SK-N-SH treated with all-trans-retinoic acid at 6 μM for 48 hours (cell line): ENCODE data around the gene SLC2A6.

ENCODE experiments used
- ATAC-seq: fragments of 200-7000 bp; cut with Tn5 transposase; 3 replicates; pipeline ENCODE4 v1.9.1; 2020; ENCODE audit warnings: mild to moderate bottlenecking, moderate library complexity
- ARNTL ChIP-seq: fragments of 450-650 bp; formaldehyde crosslinking; IDR thresholded peaks from 2 replicates; pipeline ENCODE4 v1.5.0; 2020; ENCODE audit warnings: low read depth, mild to moderate bottlenecking, moderate library complexity, borderline replicate concordance
- BACH2 ChIP-seq: fragments of 250-450 bp; sonication (Bioruptor Pico); IDR thresholded peaks from 2 replicates; pipeline ENCODE4 v1.9.0; 2021; ENCODE audit warnings: mild to moderate bottlenecking, borderline replicate concordance
- CREB5 ChIP-seq: fragments of 250-450 bp; sonication (Bioruptor Pico); IDR thresholded peaks from 2 replicates; pipeline ENCODE4 v1.5.1; 2020; ENCODE audit warnings: low read depth, mild to moderate bottlenecking, moderate library complexity
- CSDC2 ChIP-seq: fragments of 250-450 bp; sonication (Bioruptor Pico); IDR thresholded peaks from 2 replicates; pipeline ENCODE4 v1.5.0; 2020; ENCODE audit warnings: mild to moderate bottlenecking, moderate library complexity
- CSRNP3 ChIP-seq: fragments of 250-450 bp; sonication (Bioruptor Pico); IDR thresholded peaks from 2 replicates; pipeline ENCODE4 v1.5.1; 2021; ENCODE audit warnings: mild to moderate bottlenecking, moderate library complexity
- ESRRG ChIP-seq: fragments of 250-450 bp; sonication (Bioruptor Pico); IDR thresholded peaks from 2 replicates; pipeline ENCODE4 v1.6.1; 2021; ENCODE audit warnings: mild to moderate bottlenecking
- GLIS3 ChIP-seq: fragments of 250-450 bp; sonication (Bioruptor Pico); IDR thresholded peaks from 2 replicates; pipeline ENCODE4 v1.5.0; 2020; ENCODE audit warnings: mild to moderate bottlenecking, moderate library complexity
- ISL1 ChIP-seq: fragments of 250-450 bp; sonication (Bioruptor Pico); IDR thresholded peaks from 2 replicates; pipeline ENCODE4 v2.1.2; 2022; ENCODE audit warnings: mild to moderate bottlenecking, moderate library complexity
- POU6F1 ChIP-seq: fragments of 250-450 bp; sonication (Bioruptor Pico); IDR thresholded peaks from 2 replicates; pipeline ENCODE4 v1.8.0; 2021; ENCODE audit warnings: low read depth, mild to moderate bottlenecking, moderate library complexity, borderline replicate concordance
- PPARA ChIP-seq: fragments of 250-450 bp; sonication (Bioruptor Pico); IDR thresholded peaks from 2 replicates; pipeline ENCODE4 v1.5.0; 2020; ENCODE audit warnings: mild to moderate bottlenecking, borderline replicate concordance
- SNAI2 ChIP-seq: fragments of 250-450 bp; sonication (Bioruptor Pico); IDR thresholded peaks from 2 replicates; pipeline ENCODE4 v1.5.0; 2020; ENCODE audit warnings: mild to moderate bottlenecking, moderate library complexity
- TCF4 ChIP-seq: fragments of 250-450 bp; sonication (Bioruptor Pico); IDR thresholded peaks from 2 replicates; pipeline ENCODE4 v1.8.0; 2021; ENCODE audit warnings: mild to moderate bottlenecking, moderate library complexity, borderline replicate concordance
- TOX ChIP-seq: fragments of 250-450 bp; sonication (Bioruptor Pico); IDR thresholded peaks from 2 replicates; pipeline ENCODE4 v1.8.0; 2021; ENCODE audit warnings: mild to moderate bottlenecking, moderate library complexity, borderline replicate concordance
- TSHZ2 ChIP-seq: fragments of 250-450 bp; sonication (Bioruptor Pico); IDR thresholded peaks from 2 replicates; pipeline ENCODE4 v1.5.0; 2020; ENCODE audit warnings: mild to moderate bottlenecking, moderate library complexity
- ZC3H10 ChIP-seq: fragments of 250-450 bp; sonication (Bioruptor Pico); IDR thresholded peaks from 2 replicates; pipeline ENCODE4 v1.5.1; 2021; ENCODE audit warnings: mild to moderate bottlenecking, moderate library complexity
- ZFP3 ChIP-seq: fragments of 250-450 bp; sonication (Bioruptor Pico); IDR thresholded peaks from 2 replicates; pipeline ENCODE4 v1.5.0; 2020; ENCODE audit warnings: mild to moderate bottlenecking, moderate library complexity
- ZFP30 ChIP-seq: fragments of 450-650 bp; formaldehyde crosslinking; IDR thresholded peaks from 2 replicates; pipeline ENCODE4 v1.5.0; 2022; ENCODE audit warnings: mild to moderate bottlenecking, moderate library complexity
- ZNF565 ChIP-seq: fragments of 450-650 bp; formaldehyde crosslinking; conservative IDR thresholded peaks from 2 replicates; pipeline ENCODE4 v1.5.0; 2020; ENCODE audit warnings: low read depth, mild to moderate bottlenecking, moderate library complexity
- ZNF8 ChIP-seq: fragments of 450-650 bp; formaldehyde crosslinking; IDR thresholded peaks from 2 replicates; pipeline ENCODE4 v1.5.0; 2020; ENCODE audit warnings: mild to moderate bottlenecking, moderate library complexity

The SLC2A6 gene

GRCh38 chr9:133495327-133496293, 16.7 kb upstream of the SLC2A6 start:
- ATAC-seq, result no peak
- TF ChIP-seq ZNF8 (no peak), ZFP30 (CRISPR knock-in tag) (no peak), ZFP3 (no peak), CSRNP3 (CRISPR knock-in tag) (no peak), SNAI2 (CRISPR knock-in tag) (no peak), ARNTL (CRISPR knock-in tag) (no peak), PPARA (CRISPR knock-in tag) (no peak), GLIS3 (CRISPR knock-in tag) (no peak), TOX (no peak), ISL1 (no peak), TSHZ2 (CRISPR knock-in tag) (no peak), BACH2 (CRISPR knock-in tag) (no peak)

- no peak for ATAC-seq
Measured at GRCh38 chr9:133494636-133495326, 15.9 kb upstream of the SLC2A6 start.

GRCh38 chr9:133493845-133494540, 15.1 kb upstream of the SLC2A6 start:
- TF ChIP-seq CSRNP3 (CRISPR knock-in tag) (no peak), ZNF565 (CRISPR knock-in tag) (no peak), SNAI2 (CRISPR knock-in tag) (no peak), PPARA (CRISPR knock-in tag) (no peak), ZC3H10 (CRISPR knock-in tag) (no peak), ZFP3 (no peak), BACH2 (CRISPR knock-in tag) (no peak), ZNF8 (no peak)
- no peak for ATAC-seq

More at GRCh38 chr9:133494636-133495326, 15.9 kb upstream of the SLC2A6 start:
- no peak for TF ChIP-seq ISL1
- no peak for TF ChIP-seq POU6F1 (CRISPR knock-in tag)

- no peak for ATAC-seq
- TF ChIP-seq ZNF565 (CRISPR knock-in tag), result no peak
- TF ChIP-seq GLIS3 (CRISPR knock-in tag), result no peak
- TF ChIP-seq ZC3H10 (CRISPR knock-in tag), result no peak
- TF ChIP-seq CREB5 (CRISPR knock-in tag), result no peak
- no peak for TF ChIP-seq ESRRG (CRISPR knock-in tag)
- TF ChIP-seq CSDC2 (CRISPR knock-in tag), result no peak
- no peak for TF ChIP-seq TCF4 (CRISPR knock-in tag)
- TF ChIP-seq CSRNP3 (CRISPR knock-in tag), result no peak
Measured at GRCh38 chr9:133493428-133493827, 14.5 kb upstream of the SLC2A6 start.
